ENCODE data around the gene GTPBP3.
"Not testable (repeated sequence)": the region's sequence is repeated elsewhere in the genome, so short reads cannot be mapped to it uniquely, and the experiment has no call there.

The GTPBP3 gene

DNA sequence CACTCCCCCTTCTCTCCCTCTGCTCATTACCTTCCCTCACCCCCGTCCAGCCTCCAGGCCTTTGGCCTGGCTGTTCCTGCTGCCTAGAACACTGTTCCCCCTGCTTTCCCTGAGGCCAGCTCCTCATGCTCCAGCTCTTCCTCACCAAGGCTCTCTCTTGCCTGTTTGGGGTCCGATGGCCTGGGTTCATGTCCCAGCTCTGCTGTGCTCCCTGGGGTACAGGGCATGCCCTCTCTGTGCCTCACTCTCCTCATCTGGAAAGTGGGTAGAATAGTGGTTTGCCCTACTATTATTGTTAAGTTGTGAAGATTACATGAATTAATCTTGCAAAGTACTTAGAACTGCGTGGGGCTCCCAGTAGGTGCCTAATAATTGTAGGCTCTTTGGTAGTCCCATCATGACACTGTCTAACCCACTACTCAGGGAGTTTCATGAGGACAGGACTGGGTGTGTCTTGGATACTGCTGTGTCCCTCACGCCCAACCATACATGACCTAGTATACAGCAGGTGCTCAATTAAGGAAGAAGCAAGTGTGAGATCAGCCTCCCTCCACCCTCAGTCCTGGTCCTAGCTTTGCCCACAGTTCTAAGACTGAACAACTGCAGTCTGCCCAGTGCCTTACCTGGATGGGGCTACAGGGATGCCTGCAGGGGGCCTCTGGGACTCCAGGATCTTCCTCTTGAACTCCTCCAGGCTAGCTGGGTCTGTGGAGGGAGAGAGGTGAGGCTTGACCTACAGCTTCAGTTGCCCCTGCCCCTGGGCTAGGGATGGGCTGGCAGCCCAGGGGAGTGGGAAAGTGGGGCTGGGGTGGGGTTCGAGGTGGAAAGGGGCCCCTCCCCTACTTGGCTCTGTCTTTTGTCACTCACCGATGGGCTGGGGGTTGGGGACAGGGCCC is 22.8 kb downstream of the GTPBP3 start:
- no peaks in the 10 kb centered on the region for H3K9me3 ChIP-seq (ENCODE audit: control insufficient read depth, low read depth, low read length)
- no peaks in the 10 kb centered on the region for H3K27me3 ChIP-seq (ENCODE audit: control insufficient read depth, insufficient read depth, low read length)
- H3K36me3 ChIP-seq (ENCODE audit: control insufficient read depth, low read depth, low read length) = no peaks in the 10 kb centered on the region
- H3K27ac ChIP-seq (ENCODE audit: low read length) = no peak overlapping the region
- H3K4me3 ChIP-seq (ENCODE audit: low read length) = no peak overlapping the region
- H3K9ac ChIP-seq (ENCODE audit: low read length) = no peak overlapping the region
- H3K4me1 ChIP-seq (ENCODE audit: control insufficient read depth, low read depth, low read length) = no peaks in the 10 kb centered on the region

DNA sequence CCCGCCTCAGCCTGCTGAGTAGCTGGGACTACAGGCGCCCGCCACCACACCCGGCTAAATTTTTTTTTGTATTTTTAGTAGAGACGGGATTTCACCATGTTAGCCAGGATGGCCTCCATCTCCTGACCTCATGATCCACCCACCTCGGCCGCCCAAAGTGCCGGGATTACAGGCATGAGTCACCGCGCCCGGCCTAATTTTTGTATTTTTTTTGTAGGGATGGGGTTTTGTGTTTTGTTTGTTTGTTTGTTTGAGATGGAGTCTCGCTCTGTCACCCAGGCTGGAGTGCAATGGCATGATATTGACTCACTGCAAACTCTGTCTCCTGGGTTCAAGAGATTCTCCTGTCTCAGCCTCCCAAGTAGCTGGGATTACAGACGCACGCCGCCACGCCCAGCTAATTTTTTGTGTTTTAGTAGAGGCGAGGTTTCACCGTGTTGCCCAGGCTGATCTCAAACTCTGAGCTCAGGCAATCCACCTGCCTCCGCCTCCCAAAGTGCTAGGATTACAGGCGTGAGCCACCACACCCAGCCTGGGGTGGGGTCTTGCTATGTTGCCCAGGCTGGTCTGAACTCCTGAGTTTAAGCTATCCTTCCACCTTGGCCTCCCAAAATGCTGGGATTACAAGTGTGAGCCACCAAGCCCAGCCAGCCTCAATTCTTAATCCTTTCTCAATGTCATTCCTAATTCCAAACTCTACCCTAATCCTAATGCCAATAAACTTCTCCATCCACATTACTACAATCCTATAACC is 26.7 kb downstream of the GTPBP3 start:
- not testable (repeated sequence) for H3K9ac ChIP-seq (ENCODE audit: low read length); H3K27ac ChIP-seq (ENCODE audit: low read length); H3K4me3 ChIP-seq (ENCODE audit: low read length); H3K4me1 ChIP-seq (ENCODE audit: control insufficient read depth, low read depth, low read length); H3K9me3 ChIP-seq (ENCODE audit: control insufficient read depth, low read depth, low read length); H3K36me3 ChIP-seq (ENCODE audit: control insufficient read depth, low read depth, low read length); H3K27me3 ChIP-seq (ENCODE audit: control insufficient read depth, insufficient read depth, low read length)

DNA sequence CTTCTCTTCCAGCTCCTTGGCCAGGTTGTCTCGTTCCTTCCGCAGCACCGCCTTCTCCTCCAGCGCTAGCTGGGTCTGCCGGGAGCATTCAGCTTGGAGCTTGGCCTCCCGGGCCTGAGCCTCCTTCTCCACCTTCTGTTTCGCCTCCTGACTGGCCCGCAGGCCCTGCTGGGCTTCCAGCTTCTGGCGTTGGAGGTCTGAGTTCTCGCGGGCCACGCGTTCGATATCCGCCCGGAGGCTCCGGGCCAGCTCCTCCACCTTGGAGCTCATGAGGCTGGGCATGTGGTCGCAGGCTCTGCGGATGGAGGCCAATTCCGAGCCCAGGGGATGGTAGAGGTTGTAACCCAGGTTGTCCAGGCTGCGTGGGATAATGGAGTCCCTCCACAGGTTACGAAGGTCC is 28.0 kb downstream of the GTPBP3 start:
- H3K4me1 ChIP-seq (ENCODE audit: control insufficient read depth, low read depth, low read length) = no peaks in the 10 kb centered on the region
- H3K9me3 ChIP-seq (ENCODE audit: control insufficient read depth, low read depth, low read length) = no peaks in the 10 kb centered on the region
- no peaks in the 10 kb centered on the region for H3K27me3 ChIP-seq (ENCODE audit: control insufficient read depth, insufficient read depth, low read length)
- H3K36me3 ChIP-seq (ENCODE audit: control insufficient read depth, low read depth, low read length) = no peaks in the 10 kb centered on the region
- no peak overlapping the region for H3K9ac ChIP-seq (ENCODE audit: low read length)
- H3K4me3 ChIP-seq (ENCODE audit: low read length) = no peak overlapping the region
- H3K27ac ChIP-seq (ENCODE audit: low read length) = no peak overlapping the region

DNA sequence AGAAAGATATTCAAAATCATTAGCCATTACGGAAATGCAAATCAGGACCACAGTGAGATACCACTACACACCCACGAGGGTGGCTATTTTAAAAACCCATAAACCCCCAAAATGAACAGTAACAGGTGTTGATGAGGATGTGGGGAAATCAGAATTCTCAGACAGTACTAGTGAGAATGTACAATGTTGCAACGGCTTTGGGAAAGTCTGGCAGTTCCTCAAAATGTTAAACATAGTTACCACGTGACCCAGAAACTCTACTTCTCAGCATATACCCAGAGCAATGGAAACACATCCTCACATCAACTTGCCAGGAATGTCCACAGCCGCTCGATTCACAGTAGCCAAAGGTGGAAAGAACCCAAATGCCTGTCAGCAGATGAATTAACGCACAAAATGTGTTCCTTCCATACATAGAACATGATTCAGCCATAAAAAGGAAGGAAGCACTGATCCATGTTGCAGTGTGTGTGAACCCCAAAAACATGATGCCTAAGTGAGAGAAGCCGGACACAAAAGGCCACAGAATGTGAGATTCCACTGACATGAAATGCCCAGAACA is 32.8 kb downstream of the GTPBP3 start:
- no peaks in the 10 kb centered on the region for H3K9me3 ChIP-seq (ENCODE audit: control insufficient read depth, low read depth, low read length)
- H3K9ac ChIP-seq (ENCODE audit: low read length) = no peak overlapping the region
- no peaks in the 10 kb centered on the region for H3K36me3 ChIP-seq (ENCODE audit: control insufficient read depth, low read depth, low read length)
- no peaks in the 10 kb centered on the region for H3K4me1 ChIP-seq (ENCODE audit: control insufficient read depth, low read depth, low read length)
- H3K4me3 ChIP-seq (ENCODE audit: low read length) = no peak overlapping the region
- H3K27me3 ChIP-seq (ENCODE audit: control insufficient read depth, insufficient read depth, low read length) = no peaks in the 10 kb centered on the region
- H3K27ac ChIP-seq (ENCODE audit: low read length) = no peak overlapping the region

DNA sequence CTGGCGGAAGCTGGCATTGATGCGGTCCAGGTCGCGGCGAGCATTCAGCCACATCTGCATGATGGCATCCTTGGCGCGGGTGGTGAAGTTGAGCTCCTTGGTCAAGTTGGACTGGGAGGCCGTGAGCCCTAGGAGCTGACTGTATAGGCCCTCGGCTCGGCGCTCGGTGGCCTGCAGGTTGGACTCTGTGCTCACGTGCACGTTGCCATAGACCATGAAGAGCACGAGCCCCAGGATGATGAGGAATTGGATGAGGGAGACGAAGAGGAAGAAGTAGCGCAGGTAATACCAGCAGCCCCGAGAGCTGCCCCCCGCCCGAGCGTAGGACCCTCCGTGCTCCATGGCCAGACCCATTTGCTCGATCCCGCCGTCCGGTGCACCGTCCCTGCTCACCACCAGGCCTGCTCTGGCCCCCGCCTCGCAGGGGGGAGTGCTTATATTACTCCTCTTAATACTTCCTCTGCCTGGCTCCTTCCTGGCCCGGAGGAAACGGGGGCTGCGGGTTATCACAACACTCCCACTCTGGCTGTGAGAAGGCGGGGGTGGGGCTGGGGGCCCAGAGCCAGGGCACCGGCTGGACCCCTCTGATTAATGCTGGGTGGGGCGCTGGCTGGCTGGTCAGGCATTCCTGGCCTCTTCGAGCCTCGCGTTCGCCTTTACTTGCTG is 39.7 kb downstream of the GTPBP3 start, which contains the start of gene PLVAP:
Gene PLVAP, minus strand, starts transcription at position 408 of the 666 bp plus-strand sequence. Its CDS starts 54 bp downstream, at position 354.
- H3K27ac ChIP-seq (ENCODE audit: low read length) = no peak within 1 kb of the TSS
- no peak within 1 kb of the TSS for H3K4me3 ChIP-seq (ENCODE audit: low read length)
- no peaks in the 10 kb centered on the region for H3K36me3 ChIP-seq (ENCODE audit: control insufficient read depth, low read depth, low read length)
- no peak within 1 kb of the TSS for H3K9ac ChIP-seq (ENCODE audit: low read length)
- no peaks in the 10 kb centered on the region for H3K9me3 ChIP-seq (ENCODE audit: control insufficient read depth, low read depth, low read length)
- peaks cover 6% of the 10 kb centered on the region for H3K4me1 ChIP-seq (ENCODE audit: control insufficient read depth, low read depth, low read length)
- no peaks in the 10 kb centered on the region for H3K27me3 ChIP-seq (ENCODE audit: control insufficient read depth, insufficient read depth, low read length)

DNA sequence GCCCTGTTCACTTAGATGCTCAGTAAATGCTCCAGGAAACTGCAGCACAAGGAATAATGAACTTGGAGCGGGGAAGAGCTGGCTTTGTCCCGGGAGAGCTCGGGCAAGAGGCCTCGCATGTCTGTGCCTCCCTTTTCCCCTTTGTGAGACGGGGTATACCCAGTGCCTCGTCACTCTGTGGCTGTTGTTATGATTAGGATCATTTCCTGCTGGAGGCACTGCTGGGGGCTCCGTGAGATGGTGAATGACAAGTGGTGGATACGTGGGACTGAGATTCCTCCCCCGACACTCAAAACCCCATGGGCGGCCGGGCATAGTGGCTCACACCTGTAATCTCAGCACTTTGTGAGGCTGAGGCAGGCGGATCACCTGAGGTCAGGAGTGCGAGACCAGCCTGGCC is 40.9 kb downstream of the GTPBP3 start:
- Histone ChIP-seq H3K4me3 (ENCODE audit: low read length) (no peak overlapping the region), H3K36me3 (ENCODE audit: control insufficient read depth, low read depth, low read length) (no peaks in the 10 kb centered on the region), H3K9ac (ENCODE audit: low read length) (no peak overlapping the region), H3K27me3 (ENCODE audit: control insufficient read depth, insufficient read depth, low read length) (no peaks in the 10 kb centered on the region), H3K9me3 (ENCODE audit: control insufficient read depth, low read depth, low read length) (no peaks in the 10 kb centered on the region), H3K4me1 (ENCODE audit: control insufficient read depth, low read depth, low read length) (peaks cover 11% of the 10 kb centered on the region), H3K27ac (ENCODE audit: low read length) (no peak overlapping the region)

DNA sequence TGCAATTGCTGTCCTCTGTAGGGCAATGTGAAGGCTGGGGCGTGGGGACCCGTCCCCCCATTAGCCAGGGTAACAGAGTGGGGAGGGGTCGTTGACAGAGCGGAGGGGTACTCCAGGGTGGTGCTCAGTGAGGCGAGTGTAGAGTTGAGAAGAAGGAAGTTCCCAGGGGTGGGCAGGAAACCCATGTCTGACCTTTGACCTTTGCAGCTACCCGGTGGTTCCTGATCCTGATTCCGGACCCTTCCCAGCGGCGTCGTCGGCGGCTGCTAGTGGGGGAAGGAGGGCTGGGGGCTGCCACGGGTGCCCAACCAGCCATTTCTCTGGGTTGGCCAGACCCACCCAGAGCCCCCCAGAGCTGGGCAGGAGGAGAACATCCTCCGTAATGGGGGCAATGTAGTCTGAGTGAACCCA is 41.9 kb downstream of the GTPBP3 start:
- Histone ChIP-seq H3K9me3 (ENCODE audit: control insufficient read depth, low read depth, low read length) (no peaks in the 10 kb centered on the region), H3K36me3 (ENCODE audit: control insufficient read depth, low read depth, low read length) (no peaks in the 10 kb centered on the region), H3K4me1 (ENCODE audit: control insufficient read depth, low read depth, low read length) (peaks cover 11% of the 10 kb centered on the region), H3K4me3 (ENCODE audit: low read length) (no peak overlapping the region), H3K27me3 (ENCODE audit: control insufficient read depth, insufficient read depth, low read length) (no peaks in the 10 kb centered on the region), H3K9ac (ENCODE audit: low read length) (no peak overlapping the region), H3K27ac (ENCODE audit: low read length) (no peak overlapping the region)

DNA sequence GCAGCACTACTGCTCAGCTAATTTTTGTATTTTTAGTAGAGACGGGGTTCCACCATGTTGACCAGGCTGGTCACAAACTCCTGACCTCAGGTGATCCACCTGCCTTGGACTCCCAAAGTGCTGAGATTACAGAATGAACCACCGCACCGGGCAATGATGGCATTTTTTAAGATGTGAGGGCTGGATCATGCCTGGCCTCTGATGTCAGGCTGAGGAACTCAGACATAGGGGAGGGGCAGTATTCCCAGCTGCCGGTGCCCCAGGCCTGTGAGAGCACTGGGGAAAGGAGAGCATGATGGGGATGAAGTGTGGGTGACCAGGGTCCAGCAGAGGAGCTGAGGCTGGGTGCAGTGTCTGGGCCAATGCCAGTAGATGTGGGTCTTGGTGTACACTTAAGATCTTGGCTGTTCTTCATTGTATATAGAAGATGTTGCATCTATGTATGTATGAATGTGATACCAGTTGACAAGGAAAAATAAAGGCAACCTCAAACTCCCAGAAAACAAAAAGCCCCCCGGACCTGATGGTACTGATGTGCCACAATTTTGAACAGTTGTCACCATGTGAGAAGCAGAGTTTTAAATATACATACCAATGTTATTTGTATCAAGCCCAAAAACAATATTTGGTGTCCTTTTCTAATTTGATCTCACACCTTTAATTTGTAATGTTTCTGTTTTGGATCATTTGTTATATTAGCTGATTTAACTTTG is 43.2 kb downstream of the GTPBP3 start:
- Histone ChIP-seq H3K4me1 (ENCODE audit: control insufficient read depth, low read depth, low read length) (peaks cover 11% of the 10 kb centered on the region), H3K27ac (ENCODE audit: low read length) (no peak overlapping the region), H3K9me3 (ENCODE audit: control insufficient read depth, low read depth, low read length) (no peaks in the 10 kb centered on the region)

DNA sequence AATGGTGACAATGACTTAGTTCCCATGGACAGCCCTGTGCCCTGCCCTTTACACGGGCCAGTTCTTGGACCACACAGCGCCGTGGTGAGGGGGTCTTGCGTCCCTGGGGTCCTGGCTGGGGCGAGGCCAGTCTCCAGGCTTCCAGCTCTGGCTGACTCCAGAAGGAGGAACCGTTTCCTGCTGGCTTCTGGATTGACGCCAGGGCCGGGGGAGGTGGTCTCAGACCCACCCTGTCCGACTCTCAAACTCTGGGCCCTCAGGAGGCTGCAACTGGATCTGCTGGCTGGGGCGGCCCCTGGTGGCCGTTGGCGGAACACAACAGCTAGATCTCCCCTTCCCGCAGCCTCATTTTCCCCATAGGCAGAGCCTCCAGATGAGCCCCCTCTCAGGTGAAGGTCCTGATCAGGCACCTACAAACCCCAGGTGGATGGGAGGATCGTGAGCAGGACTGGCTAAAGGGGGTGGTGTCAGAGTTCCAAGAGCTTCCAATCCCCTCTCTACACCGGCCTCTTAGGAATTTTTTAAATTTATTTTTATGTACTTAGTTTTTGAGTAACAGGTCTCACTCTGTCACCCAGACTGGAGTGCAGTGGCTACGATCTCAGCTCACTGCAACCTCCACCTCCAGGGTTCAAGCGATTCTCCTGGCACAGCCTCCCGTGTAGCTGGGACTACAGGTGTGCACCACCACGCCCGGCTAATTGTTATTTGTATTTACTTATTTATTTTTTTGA is 48.7 kb downstream of the GTPBP3 start:
- H3K9me3 ChIP-seq (ENCODE audit: control insufficient read depth, low read depth, low read length) = peaks cover 5% of the 10 kb centered on the region

More for the DNA sequence above, 43.2 kb downstream of the GTPBP3 start:
- Histone ChIP-seq H3K36me3 (ENCODE audit: control insufficient read depth, low read depth, low read length) (no peaks in the 10 kb centered on the region), H3K4me3 (ENCODE audit: low read length) (no peak overlapping the region), H3K9ac (ENCODE audit: low read length) (no peak overlapping the region), H3K27me3 (ENCODE audit: control insufficient read depth, insufficient read depth, low read length) (no peaks in the 10 kb centered on the region)

DNA sequence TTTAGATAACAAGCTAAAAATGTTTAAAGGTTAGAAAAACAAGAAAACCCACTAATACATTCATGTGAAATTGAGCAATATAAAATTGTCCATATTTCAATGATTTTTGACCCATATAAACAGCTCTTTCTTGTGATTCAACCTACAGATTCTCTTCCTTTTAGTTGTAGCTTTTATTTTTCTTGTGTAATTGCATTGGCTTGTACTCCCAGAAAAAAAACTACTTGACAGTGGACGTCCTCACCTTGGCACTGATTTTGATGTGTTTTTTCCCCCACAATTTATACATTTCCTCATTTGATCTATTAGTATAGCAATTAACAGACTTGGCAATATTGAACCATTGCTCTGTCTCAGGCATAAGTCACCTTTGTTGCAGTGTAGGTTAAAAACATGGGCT is 51.9 kb downstream of the GTPBP3 start:
- Histone ChIP-seq H3K36me3 (ENCODE audit: control insufficient read depth, low read depth, low read length) (no peaks in the 10 kb centered on the region), H3K27ac (ENCODE audit: low read length) (no peak overlapping the region), H3K4me1 (ENCODE audit: control insufficient read depth, low read depth, low read length) (no peaks in the 10 kb centered on the region), H3K9me3 (ENCODE audit: control insufficient read depth, low read depth, low read length) (peaks cover 5% of the 10 kb centered on the region), H3K27me3 (ENCODE audit: control insufficient read depth, insufficient read depth, low read length) (peaks cover 8% of the 10 kb centered on the region), H3K9ac (ENCODE audit: low read length) (no peak overlapping the region), H3K4me3 (ENCODE audit: low read length) (no peak overlapping the region)

More for the DNA sequence above, 48.7 kb downstream of the GTPBP3 start:
- Histone ChIP-seq H3K4me1 (ENCODE audit: control insufficient read depth, low read depth, low read length) (peaks cover 6% of the 10 kb centered on the region), H3K4me3 (ENCODE audit: low read length) (no peak overlapping the region), H3K9ac (ENCODE audit: low read length) (no peak overlapping the region), H3K36me3 (ENCODE audit: control insufficient read depth, low read depth, low read length) (no peaks in the 10 kb centered on the region), H3K27me3 (ENCODE audit: control insufficient read depth, insufficient read depth, low read length) (peaks cover 8% of the 10 kb centered on the region), H3K27ac (ENCODE audit: low read length) (no peak overlapping the region)

Measured in iPS-18a (cell line).